Right lobe of liver (tissue), 4 donors: Measurements from ENCODE around the gene DPP6.

Experiments
- CTCF ChIP-seq, 4 donors: fragments of 200-600 bp in 3 of 4; fragments of 450-650 bp in 1 of 4; IDR thresholded peaks; one replicate each; pipeline versions ENCODE4 v1.5.1 to v1.8.0; 2016 to 2022; ENCODE audit warnings: antibody characterized with exemption in 4 of 4, mild to moderate bottlenecking in 2 of 4
- POLR2A ChIP-seq: fragments of 450-650 bp; IDR thresholded peaks from one replicate; pipeline ENCODE4 v1.6.1; 2017; ENCODE audit warnings: antibody characterized with exemption, mild to moderate bottlenecking
- donor health status: DM: no; HTN: no; CAD: no.
- donor health status: DM: no; HTN: no; CAD: no.
- donor health status: DM: no; HTN: yes; CAD: no.

GRCh38 chr7:154770962-154771361 lies 718.8 kb downstream of the DPP6 start:
- TF ChIP-seq CTCF (IDR thresholded peaks at IDR 0.05), result no peak
- TF ChIP-seq POLR2A, result no peak
